GM19372 (cell line): Measurements from ENCODE around the gene CPLX1.
"Not testable (repeated sequence)": the region's sequence is repeated elsewhere in the genome, so short reads cannot be mapped to it uniquely, and the experiment has no call there.

ENCODE experiments used
- ATAC-seq: cut with Tn5 transposase; IDR thresholded peaks from one replicate; pipeline ENCODE4 v1.9.1; 2021; ENCODE audit warnings: mild to moderate bottlenecking, low read depth, moderate library complexity; ENCODE audit not compliant: unreplicated experiment

CPLX1 gene

GRCh38 chr4:742742-743311, 83.1 kb downstream of the CPLX1 start:
- peak; percentile 70 for ATAC-seq

DNA sequence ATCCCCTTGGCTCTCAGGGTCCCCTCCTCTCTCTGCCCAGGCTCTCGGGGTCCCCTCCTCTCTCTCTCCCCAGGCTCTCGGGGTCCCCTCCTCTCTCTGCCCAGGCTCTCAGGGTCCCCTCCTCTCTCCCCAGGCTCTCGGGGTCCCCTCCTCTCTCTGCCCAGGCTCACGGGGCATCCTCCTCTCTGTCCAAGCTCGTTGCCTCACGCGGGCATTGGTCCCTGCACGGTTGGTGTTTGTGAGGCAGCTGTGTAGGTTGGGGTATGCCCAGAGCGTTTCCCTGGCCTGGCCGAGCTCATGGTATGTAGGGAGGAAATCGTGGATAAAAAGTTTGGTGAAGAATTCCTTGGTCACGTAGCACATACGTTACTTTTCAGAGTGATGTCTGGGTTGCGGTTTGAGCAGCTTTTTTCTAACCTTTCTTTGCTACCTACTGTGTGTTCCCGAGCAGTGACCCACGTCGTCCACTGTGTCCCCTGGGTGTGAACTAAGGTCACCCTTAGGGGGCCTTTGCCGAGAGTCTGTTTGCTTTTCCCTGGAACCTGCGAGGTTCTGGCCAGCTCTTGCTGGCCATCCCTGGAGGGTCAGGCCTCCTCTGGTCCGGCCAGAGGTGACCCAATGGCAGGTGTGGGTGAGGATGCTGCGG, 83.7 kb downstream of the CPLX1 start:
- ATAC-seq = no peak

DNA sequence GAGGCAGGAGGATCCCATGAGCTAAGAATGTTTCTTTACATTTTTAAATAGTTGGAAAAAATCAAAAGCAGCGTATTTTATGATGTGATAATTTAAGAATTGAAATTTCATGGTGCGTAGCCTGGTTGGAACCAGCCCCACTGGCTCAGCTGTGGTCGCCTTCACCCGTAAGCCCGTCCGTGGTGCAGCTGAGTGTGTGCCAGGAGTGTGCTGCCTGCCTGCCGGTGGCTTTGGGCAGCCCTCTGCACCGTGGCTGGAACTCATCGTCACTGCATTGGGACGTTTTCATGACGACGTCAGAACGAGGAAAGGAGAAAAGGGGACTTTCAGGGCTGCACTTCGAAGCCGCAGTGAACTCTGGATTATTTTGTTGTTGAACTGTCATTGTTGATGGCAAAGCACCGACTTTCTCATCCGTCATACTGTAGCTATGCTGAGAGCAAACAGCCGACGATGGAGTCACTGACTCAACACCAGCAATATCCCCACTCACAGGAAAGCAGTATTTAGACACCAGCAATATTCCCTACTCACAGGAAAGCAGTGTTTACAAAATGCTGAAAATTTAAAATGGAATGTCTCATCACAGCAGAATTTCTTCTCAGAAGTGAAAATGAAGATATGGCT, 85.2 kb downstream of the CPLX1 start:
- ATAC-seq = no peak

DNA sequence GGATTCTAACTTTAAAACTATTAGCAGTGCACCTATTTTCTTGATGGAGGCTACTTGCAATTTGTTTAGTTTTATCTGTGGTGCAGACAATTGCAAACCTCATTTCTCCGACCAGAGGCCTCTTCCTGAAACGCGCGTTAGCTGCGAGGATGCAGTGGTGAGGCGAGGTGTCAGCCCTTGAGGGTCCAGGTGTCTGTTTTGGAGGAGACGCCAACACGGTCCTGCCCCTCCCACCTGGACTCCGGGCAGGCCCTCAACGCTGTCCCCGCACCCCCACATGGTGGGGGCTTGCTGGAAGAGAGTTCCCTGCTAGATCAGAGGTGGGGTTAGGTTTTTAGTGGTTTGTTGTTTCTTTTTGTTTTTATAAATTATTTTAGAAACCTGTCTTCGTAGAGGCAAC, 85.9 kb downstream of the CPLX1 start:
- ATAC-seq = no peak

- no peak for ATAC-seq
These were observed 86.4 kb downstream of the CPLX1 start for GRCh38 chr4:739569-739968.

- ATAC-seq = no peak
These were observed 87.1 kb downstream of the CPLX1 start for GRCh38 chr4:738781-739280.

- ATAC-seq = not testable (repeated sequence)
These were observed 89.4 kb downstream of the CPLX1 start for GRCh38 chr4:736561-736960.

- no peak for ATAC-seq
These were observed 90.3 kb downstream of the CPLX1 start for GRCh38 chr4:735583-735982.
